HCT116 (cell line): Measurements from ENCODE around the gene RNF11.

ENCODE experiments used
- CEBPB ChIP-seq: IDR thresholded peaks from 2 replicates; pipeline ENCODE4 v1.6.1; 2012; ENCODE audit warnings: low read depth
- CTCF ChIP-seq, 3 experiments: fragments of 200-600 bp in 1 of 3; sonication (generic) in 1 of 3; IDR thresholded peaks in 2 of 3; conservative IDR thresholded peaks in 1 of 3; 2 replicates each; pipeline ENCODE4 v1.5.1; 2012 to 2017; ENCODE audit warnings: low read depth in 2 of 3, low read length in 2 of 3, antibody characterized with exemption in 1 of 3, borderline replicate concordance in 1 of 3, control low read depth in 1 of 3, mild to moderate bottlenecking in 1 of 3, mixed read lengths in 1 of 3, mixed run types in 1 of 3, moderate library complexity in 1 of 3; ENCODE audit not compliant: insufficient read depth in 1 of 3
- EGR1 ChIP-seq: IDR thresholded peaks from 2 replicates; pipeline ENCODE4 v1.6.1; 2012; ENCODE audit warnings: low read depth
- EZH2 ChIP-seq: fragments of 200-600 bp; sonication (generic); IDR thresholded peaks from 2 replicates; pipeline ENCODE4 v1.6.1; 2017; ENCODE audit warnings: antibody characterized with exemption, mixed run types
- EZH2phosphoT487 ChIP-seq: fragments of 200-600 bp; IDR thresholded peaks from 2 replicates; pipeline ENCODE4 v1.6.1; 2018; ENCODE audit warnings: antibody characterized with exemption, borderline replicate concordance
- JUND ChIP-seq: IDR thresholded peaks from 2 replicates; pipeline ENCODE4 v1.6.1; 2012
- MAX ChIP-seq: IDR thresholded peaks from 2 replicates; pipeline ENCODE4 v1.6.1; 2012
- POLR2A ChIP-seq: IDR thresholded peaks from 2 replicates; pipeline ENCODE4 v1.7.0; 2011; ENCODE audit warnings: borderline replicate concordance; ENCODE audit not compliant: insufficient read depth, insufficient read length; ENCODE audit errors: extremely low read depth
- POLR2AphosphoS5 ChIP-seq: IDR thresholded peaks from 2 replicates; pipeline ENCODE4 v1.6.1; 2011; ENCODE audit warnings: mild to moderate bottlenecking, low read depth, low read length, moderate library complexity
- REST ChIP-seq: IDR thresholded peaks from 2 replicates; pipeline ENCODE4 v1.6.1; 2012; ENCODE audit warnings: low read depth
- SIN3A ChIP-seq: IDR thresholded peaks from 2 replicates; pipeline ENCODE4 v1.6.1; 2012; ENCODE audit warnings: low read depth
- SRF ChIP-seq: IDR thresholded peaks from 2 replicates; pipeline ENCODE4 v1.6.1; 2012; ENCODE audit warnings: low read depth
- TCF7L2 ChIP-seq: IDR thresholded peaks from 2 replicates; pipeline ENCODE4 v1.7.0; 2011; ENCODE audit warnings: borderline replicate concordance, inconsistent platforms; ENCODE audit not compliant: insufficient read depth, insufficient read length; ENCODE audit errors: extremely low read depth
- ZNF274 ChIP-seq: fragments of 200-500 bp; sonication (Bioruptor generic); IDR thresholded peaks from 2 replicates; pipeline ENCODE4 v1.6.1; 2014; ENCODE audit warnings: mild to moderate bottlenecking, low read depth, low read length, inconsistent platforms

- TF ChIP-seq EGR1 (no peak), CEBPB (no peak), CTCF (IDR thresholded peaks at IDR 0.05 in 2 of 3, conservative IDR thresholded peaks at IDR 0.05 in 1 of 3; ENCODE audit: borderline replicate concordance in 1 of 3, insufficient read depth in 1 of 3, low read depth in 2 of 3, low read length in 2 of 3) (peak; percentile 83 to 98 (median 93)), JUND (no peak), POLR2AphosphoS5 (peak; percentile 36; the same call in 1 of the 2 replicates), POLR2A (no peak), REST (no peak), MAX (peak; percentile 59; the same call in 1 of the 2 replicates), ZNF274 (no peak), SIN3A (no peak), EZH2 (no peak), EZH2phosphoT487 (no peak), SRF (no peak), TCF7L2 (peak; percentile 37)
These were observed 60.6 kb downstream of the RNF11 start for GRCh38 chr1:51296383-51297357.
